HEK293 (cell line): Measurements from ENCODE around the gene PRIMA1.

ENCODE experiments used
- CTCF ChIA-PET: fragments of 350-600 bp; formaldehyde crosslinking; extraction: SDS; loops from one replicate; lab custom pipeline; 2021; ENCODE audit warnings: antibody characterized with exemption; lab: Yijun Ruan, JAX
- POLR2A ChIA-PET: fragments of 300-600 bp; formaldehyde crosslinking; extraction: SDS; loops from one replicate; lab custom pipeline; 2020; ENCODE audit warnings: antibody characterized with exemption, inconsistent platforms; lab: Yijun Ruan, JAX
- H3K27ac ChIP-seq: fragments of 200-500 bp; sonication (Bioruptor generic); 2 replicates; pipeline ENCODE4 v1.5.1; 2014; ENCODE audit warnings: low read depth, low read length, control low read depth, inconsistent platforms; ENCODE audit errors: extremely low read depth
- H3K36me3 ChIP-seq, 2 experiments: fragments of 200-500 bp in 1 of 2; sonication (Bioruptor generic) in 1 of 2; 1 replicate in 1 of 2; 2 replicates in 1 of 2; pipeline ENCODE4 v1.5.1; 2014 to 2017; ENCODE audit warnings: inconsistent platforms in 2 of 2, low read length in 2 of 2; ENCODE audit not compliant: control insufficient read depth in 2 of 2, insufficient read depth in 1 of 2
- H3K4me1 ChIP-seq: fragments of 200-500 bp; sonication (Bioruptor generic); 2 replicates; pipeline ENCODE4 v1.5.1; 2014; ENCODE audit warnings: mild to moderate bottlenecking, low read length, inconsistent platforms; ENCODE audit not compliant: control insufficient read depth, insufficient read depth
- H3K4me3 ChIP-seq: 2 replicates; pipeline ENCODE4 v1.5.1; 2011; ENCODE audit warnings: low read depth, mild to moderate bottlenecking, control low read depth, low read length, moderate library complexity
- H3K9me3 ChIP-seq: fragments of 200-500 bp; sonication (Bioruptor generic); 2 replicates; pipeline ENCODE4 v1.5.1; 2014; ENCODE audit warnings: low read depth, low read length, inconsistent platforms; ENCODE audit not compliant: control insufficient read depth, insufficient read depth
- GLI2 ChIP-seq: fragments of 450-650 bp; formaldehyde crosslinking; IDR thresholded peaks from 2 replicates; pipeline ENCODE4; 2017; ENCODE audit warnings: missing biosample characterization, missing genetic modification characterization, low read depth, borderline replicate concordance
- GLIS1 ChIP-seq: fragments of 450-650 bp; formaldehyde crosslinking; IDR thresholded peaks from 2 replicates; pipeline ENCODE4 v1.5.1; 2016; ENCODE audit warnings: missing biosample characterization, missing genetic modification characterization
- GLIS2 ChIP-seq: fragments of 450-650 bp; formaldehyde crosslinking; IDR thresholded peaks from 2 replicates; pipeline ENCODE4 v1.5.1; 2016; ENCODE audit warnings: missing biosample characterization, missing genetic modification characterization
- KLF8 ChIP-seq: fragments of 450-650 bp; formaldehyde crosslinking; IDR thresholded peaks from 2 replicates; pipeline ENCODE4 v1.5.1; 2016; ENCODE audit warnings: missing biosample characterization, missing genetic modification characterization
- SETDB1 ChIP-seq: IDR thresholded peaks from one replicate; pipeline ENCODE4 v1.6.1; 2017; ENCODE audit warnings: mild to moderate bottlenecking, low read length, moderate library complexity, mixed read lengths; ENCODE audit not compliant: insufficient read length
- ZBTB7A ChIP-seq: fragments of 450-650 bp; formaldehyde crosslinking; IDR thresholded peaks from 2 replicates; pipeline ENCODE4 v1.5.1; 2016; ENCODE audit warnings: low read depth, missing biosample characterization, missing genetic modification characterization
- ZBTB8A ChIP-seq: fragments of 450-650 bp; formaldehyde crosslinking; IDR thresholded peaks from 2 replicates; pipeline ENCODE4 v1.5.1; 2016; ENCODE audit warnings: missing biosample characterization, missing genetic modification characterization
- ZIC2 ChIP-seq: fragments of 450-650 bp; formaldehyde crosslinking; IDR thresholded peaks from 2 replicates; pipeline ENCODE4 v1.5.1; 2016; ENCODE audit warnings: missing biosample characterization, missing genetic modification characterization
- ZNF175 ChIP-seq: fragments of 450-650 bp; formaldehyde crosslinking; IDR thresholded peaks from 2 replicates; pipeline ENCODE4 v1.5.1; 2016; ENCODE audit warnings: missing biosample characterization, missing genetic modification characterization
- ZNF2 ChIP-seq: fragments of 450-650 bp; formaldehyde crosslinking; IDR thresholded peaks from 2 replicates; pipeline ENCODE4 v1.5.1; 2016; ENCODE audit warnings: missing biosample characterization, missing genetic modification characterization
- ZNF335 ChIP-seq: fragments of 450-650 bp; formaldehyde crosslinking; conservative IDR thresholded peaks from 2 replicates; pipeline ENCODE4 v1.5.1; 2016; ENCODE audit warnings: missing biosample characterization, missing genetic modification characterization
- ZNF341 ChIP-seq: fragments of 450-650 bp; formaldehyde crosslinking; IDR thresholded peaks from 2 replicates; pipeline ENCODE4; 2016; ENCODE audit warnings: low read depth, missing biosample characterization, missing genetic modification characterization
- ZNF561 ChIP-seq: fragments of 450-650 bp; IDR thresholded peaks from 2 replicates; pipeline ENCODE4 v1.5.1; 2018; ENCODE audit warnings: missing biosample characterization, missing genetic modification characterization, borderline replicate concordance
- ZNF585B ChIP-seq: fragments of 450-650 bp; formaldehyde crosslinking; IDR thresholded peaks from 2 replicates; pipeline ENCODE4 v1.5.1; 2016; ENCODE audit warnings: missing biosample characterization, missing genetic modification characterization
- ZNF660 ChIP-seq: fragments of 450-650 bp; IDR thresholded peaks from 2 replicates; pipeline ENCODE4 v1.5.1; 2018; ENCODE audit warnings: missing biosample characterization, mild to moderate bottlenecking, missing genetic modification characterization
- ZNF777 ChIP-seq: fragments of 450-650 bp; formaldehyde crosslinking; IDR thresholded peaks from 2 replicates; pipeline ENCODE4 v1.5.1; 2017; ENCODE audit warnings: missing biosample characterization, missing genetic modification characterization, borderline replicate concordance
- ZNF792 ChIP-seq: fragments of 450-650 bp; formaldehyde crosslinking; IDR thresholded peaks from 2 replicates; pipeline ENCODE4 v1.5.1; 2016; ENCODE audit warnings: missing biosample characterization, missing genetic modification characterization
- ZSCAN30 ChIP-seq: fragments of 450-650 bp; IDR thresholded peaks from 2 replicates; pipeline ENCODE4 v1.5.1; 2018; ENCODE audit warnings: missing biosample characterization, mild to moderate bottlenecking, missing genetic modification characterization, moderate library complexity
- TF ChIP-seq, protein P1 (sequence below): fragments of 450-650 bp; formaldehyde crosslinking; IDR thresholded peaks from 2 replicates; pipeline ENCODE4 v1.5.1; 2017; ENCODE audit warnings: missing biosample characterization, missing genetic modification characterization
- TF ChIP-seq, protein P2 (sequence below): fragments of 450-650 bp; formaldehyde crosslinking; IDR thresholded peaks from 2 replicates; pipeline ENCODE4 v1.5.1; 2016; ENCODE audit warnings: missing biosample characterization, missing genetic modification characterization
- TF ChIP-seq, protein P3 (sequence below): fragments of 450-650 bp; formaldehyde crosslinking; optimal IDR thresholded peaks from 2 replicates; pipeline ENCODE3; 2016; ENCODE audit warnings: missing biosample characterization, mild to moderate bottlenecking, missing genetic modification characterization
- TF ChIP-seq, protein P4 (sequence below): fragments of 450-650 bp; formaldehyde crosslinking; IDR thresholded peaks from 2 replicates; pipeline ENCODE4 v1.5.1; 2017; ENCODE audit warnings: missing biosample characterization, mild to moderate bottlenecking, missing genetic modification characterization, moderate library complexity
- TF ChIP-seq, protein P5 (sequence below): fragments of 450-650 bp; formaldehyde crosslinking; IDR thresholded peaks from 2 replicates; pipeline ENCODE4 v1.5.1; 2016; ENCODE audit warnings: missing biosample characterization, missing genetic modification characterization
- TF ChIP-seq, protein P6 (sequence below): fragments of 450-650 bp; formaldehyde crosslinking; IDR thresholded peaks from 2 replicates; pipeline ENCODE4 v1.5.1; 2017; ENCODE audit warnings: missing biosample characterization, missing genetic modification characterization
- TF ChIP-seq, protein P7 (sequence below): fragments of 450-650 bp; formaldehyde crosslinking; IDR thresholded peaks from 2 replicates; pipeline ENCODE4 v1.5.1; 2016; ENCODE audit warnings: missing biosample characterization, missing genetic modification characterization

The PRIMA1 gene

DNA sequence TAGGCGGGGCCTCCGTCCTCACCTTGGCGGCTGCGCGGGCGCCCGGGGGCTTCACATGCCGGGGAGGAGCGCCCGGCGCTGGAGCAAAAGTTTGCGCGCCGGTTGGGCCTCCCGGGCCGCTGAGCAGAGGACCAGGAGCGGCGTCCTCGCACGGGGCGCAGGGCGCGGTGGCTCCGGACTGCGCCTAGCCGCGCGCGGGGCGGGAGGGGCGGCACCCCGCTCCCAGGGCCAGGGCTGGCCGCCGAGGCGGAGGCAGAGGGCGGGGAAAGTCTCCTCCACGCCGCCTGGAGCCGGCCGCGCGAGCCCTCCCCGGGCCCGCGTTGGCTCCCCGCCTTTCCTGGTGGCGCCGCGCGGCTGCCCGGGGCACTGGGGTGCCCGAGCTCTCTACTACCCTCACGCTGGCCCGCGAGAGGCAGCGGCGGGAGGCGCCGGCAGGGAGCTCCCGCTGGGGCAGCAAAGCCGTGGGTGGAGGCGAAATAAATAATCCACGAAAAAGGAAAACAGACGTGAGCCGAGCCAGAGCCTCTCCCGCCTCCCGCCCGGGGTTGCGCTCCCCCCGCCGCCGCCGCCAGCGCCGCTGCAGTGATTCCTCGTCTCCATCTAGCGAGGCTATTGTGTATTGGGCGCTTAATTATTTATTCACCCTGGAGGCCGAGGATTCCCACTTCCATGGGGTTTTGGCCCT lies 400 bp upstream of the PRIMA1 start:
- ChIA-PET POLR2A (no interaction called here), CTCF (interaction anchor here (0.5 to 0.6 kb wide), 2 partner anchors 74 to 116 kb away, joined by 3 read pairs; no protein-coding TSS in a partner anchor)
- H3K4me1 ChIP-seq, result no peaks in the 10 kb centered on the region; the same call in 1 of the 2 replicates
- no peaks in the 10 kb centered on the region for H3K36me3 ChIP-seq
- H3K4me3 ChIP-seq, result peak overlapping the region; percentile 44
- H3K27ac ChIP-seq, result peak overlapping the region; percentile 56; the same call in 1 of the 2 replicates
- H3K9me3 ChIP-seq, result no peaks in the 10 kb centered on the region
- no peak for TF ChIP-seq ZBTB7A (tag by site-specific recombination)
- TF ChIP-seq ZNF561, result peak; percentile 58; the same call in 1 of the 2 replicates
- no peak for TF ChIP-seq ZNF585B
- TF ChIP-seq, protein P1, sequence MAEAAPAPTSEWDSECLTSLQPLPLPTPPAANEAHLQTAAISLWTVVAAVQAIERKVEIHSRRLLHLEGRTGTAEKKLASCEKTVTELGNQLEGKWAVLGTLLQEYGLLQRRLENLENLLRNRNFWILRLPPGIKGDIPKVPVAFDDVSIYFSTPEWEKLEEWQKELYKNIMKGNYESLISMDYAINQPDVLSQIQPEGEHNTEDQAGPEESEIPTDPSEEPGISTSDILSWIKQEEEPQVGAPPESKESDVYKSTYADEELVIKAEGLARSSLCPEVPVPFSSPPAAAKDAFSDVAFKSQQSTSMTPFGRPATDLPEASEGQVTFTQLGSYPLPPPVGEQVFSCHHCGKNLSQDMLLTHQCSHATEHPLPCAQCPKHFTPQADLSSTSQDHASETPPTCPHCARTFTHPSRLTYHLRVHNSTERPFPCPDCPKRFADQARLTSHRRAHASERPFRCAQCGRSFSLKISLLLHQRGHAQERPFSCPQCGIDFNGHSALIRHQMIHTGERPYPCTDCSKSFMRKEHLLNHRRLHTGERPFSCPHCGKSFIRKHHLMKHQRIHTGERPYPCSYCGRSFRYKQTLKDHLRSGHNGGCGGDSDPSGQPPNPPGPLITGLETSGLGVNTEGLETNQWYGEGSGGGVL (tag by site-specific recombination), result peak; percentile 55; the same call in 1 of the 2 replicates
- peak; percentile 27; the same call in 1 of the 2 replicates for TF ChIP-seq ZBTB8A
- 0 out of 2 replicates have a peak, but pooled peaks have one; percentile 7 for TF ChIP-seq KLF8 (tag by site-specific recombination)
- TF ChIP-seq ZNF660, result peak; percentile 65; the same call in 1 of the 2 replicates
- TF ChIP-seq, protein P2, sequence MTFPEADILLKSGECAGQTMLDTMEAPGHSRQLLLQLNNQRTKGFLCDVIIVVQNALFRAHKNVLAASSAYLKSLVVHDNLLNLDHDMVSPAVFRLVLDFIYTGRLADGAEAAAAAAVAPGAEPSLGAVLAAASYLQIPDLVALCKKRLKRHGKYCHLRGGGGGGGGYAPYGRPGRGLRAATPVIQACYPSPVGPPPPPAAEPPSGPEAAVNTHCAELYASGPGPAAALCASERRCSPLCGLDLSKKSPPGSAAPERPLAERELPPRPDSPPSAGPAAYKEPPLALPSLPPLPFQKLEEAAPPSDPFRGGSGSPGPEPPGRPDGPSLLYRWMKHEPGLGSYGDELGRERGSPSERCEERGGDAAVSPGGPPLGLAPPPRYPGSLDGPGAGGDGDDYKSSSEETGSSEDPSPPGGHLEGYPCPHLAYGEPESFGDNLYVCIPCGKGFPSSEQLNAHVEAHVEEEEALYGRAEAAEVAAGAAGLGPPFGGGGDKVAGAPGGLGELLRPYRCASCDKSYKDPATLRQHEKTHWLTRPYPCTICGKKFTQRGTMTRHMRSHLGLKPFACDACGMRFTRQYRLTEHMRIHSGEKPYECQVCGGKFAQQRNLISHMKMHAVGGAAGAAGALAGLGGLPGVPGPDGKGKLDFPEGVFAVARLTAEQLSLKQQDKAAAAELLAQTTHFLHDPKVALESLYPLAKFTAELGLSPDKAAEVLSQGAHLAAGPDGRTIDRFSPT (tag by site-specific recombination), result 0 out of 2 replicates have a peak, but pooled peaks have one; percentile 30
- TF ChIP-seq, protein P3, sequence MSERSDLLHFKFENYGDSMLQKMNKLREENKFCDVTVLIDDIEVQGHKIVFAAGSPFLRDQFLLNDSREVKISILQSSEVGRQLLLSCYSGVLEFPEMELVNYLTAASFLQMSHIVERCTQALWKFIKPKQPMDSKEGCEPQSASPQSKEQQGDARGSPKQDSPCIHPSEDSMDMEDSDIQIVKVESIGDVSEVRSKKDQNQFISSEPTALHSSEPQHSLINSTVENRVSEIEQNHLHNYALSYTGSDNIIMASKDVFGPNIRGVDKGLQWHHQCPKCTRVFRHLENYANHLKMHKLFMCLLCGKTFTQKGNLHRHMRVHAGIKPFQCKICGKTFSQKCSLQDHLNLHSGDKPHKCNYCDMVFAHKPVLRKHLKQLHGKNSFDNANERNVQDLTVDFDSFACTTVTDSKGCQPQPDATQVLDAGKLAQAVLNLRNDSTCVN (tag by site-specific recombination), result peak; percentile 68
- TF ChIP-seq, protein P4, sequence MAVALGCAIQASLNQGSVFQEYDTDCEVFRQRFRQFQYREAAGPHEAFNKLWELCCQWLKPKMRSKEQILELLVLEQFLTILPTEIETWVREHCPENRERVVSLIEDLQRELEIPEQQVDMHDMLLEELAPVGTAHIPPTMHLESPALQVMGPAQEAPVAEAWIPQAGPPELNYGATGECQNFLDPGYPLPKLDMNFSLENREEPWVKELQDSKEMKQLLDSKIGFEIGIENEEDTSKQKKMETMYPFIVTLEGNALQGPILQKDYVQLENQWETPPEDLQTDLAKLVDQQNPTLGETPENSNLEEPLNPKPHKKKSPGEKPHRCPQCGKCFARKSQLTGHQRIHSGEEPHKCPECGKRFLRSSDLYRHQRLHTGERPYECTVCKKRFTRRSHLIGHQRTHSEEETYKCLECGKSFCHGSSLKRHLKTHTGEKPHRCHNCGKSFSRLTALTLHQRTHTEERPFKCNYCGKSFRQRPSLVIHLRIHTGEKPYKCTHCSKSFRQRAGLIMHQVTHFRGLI (tag by site-specific recombination), result peak; percentile 73
- no peak for TF ChIP-seq ZNF175
- no peak for TF ChIP-seq ZSCAN30 (tag by site-specific recombination)
- 0 out of 2 replicates have a peak, but pooled peaks have one; percentile 20 for TF ChIP-seq GLIS2
- TF ChIP-seq, protein P5, sequence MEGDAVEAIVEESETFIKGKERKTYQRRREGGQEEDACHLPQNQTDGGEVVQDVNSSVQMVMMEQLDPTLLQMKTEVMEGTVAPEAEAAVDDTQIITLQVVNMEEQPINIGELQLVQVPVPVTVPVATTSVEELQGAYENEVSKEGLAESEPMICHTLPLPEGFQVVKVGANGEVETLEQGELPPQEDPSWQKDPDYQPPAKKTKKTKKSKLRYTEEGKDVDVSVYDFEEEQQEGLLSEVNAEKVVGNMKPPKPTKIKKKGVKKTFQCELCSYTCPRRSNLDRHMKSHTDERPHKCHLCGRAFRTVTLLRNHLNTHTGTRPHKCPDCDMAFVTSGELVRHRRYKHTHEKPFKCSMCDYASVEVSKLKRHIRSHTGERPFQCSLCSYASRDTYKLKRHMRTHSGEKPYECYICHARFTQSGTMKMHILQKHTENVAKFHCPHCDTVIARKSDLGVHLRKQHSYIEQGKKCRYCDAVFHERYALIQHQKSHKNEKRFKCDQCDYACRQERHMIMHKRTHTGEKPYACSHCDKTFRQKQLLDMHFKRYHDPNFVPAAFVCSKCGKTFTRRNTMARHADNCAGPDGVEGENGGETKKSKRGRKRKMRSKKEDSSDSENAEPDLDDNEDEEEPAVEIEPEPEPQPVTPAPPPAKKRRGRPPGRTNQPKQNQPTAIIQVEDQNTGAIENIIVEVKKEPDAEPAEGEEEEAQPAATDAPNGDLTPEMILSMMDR (tag by site-specific recombination), result peak; percentile 26
- peak; percentile 54 for TF ChIP-seq ZIC2 (tag by site-specific recombination)
- TF ChIP-seq, protein P6, sequence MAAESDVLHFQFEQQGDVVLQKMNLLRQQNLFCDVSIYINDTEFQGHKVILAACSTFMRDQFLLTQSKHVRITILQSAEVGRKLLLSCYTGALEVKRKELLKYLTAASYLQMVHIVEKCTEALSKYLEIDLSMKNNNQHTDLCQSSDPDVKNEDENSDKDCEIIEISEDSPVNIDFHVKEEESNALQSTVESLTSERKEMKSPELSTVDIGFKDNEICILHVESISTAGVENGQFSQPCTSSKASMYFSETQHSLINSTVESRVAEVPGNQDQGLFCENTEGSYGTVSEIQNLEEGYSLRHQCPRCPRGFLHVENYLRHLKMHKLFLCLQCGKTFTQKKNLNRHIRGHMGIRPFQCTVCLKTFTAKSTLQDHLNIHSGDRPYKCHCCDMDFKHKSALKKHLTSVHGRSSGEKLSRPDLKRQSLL (tag by site-specific recombination), result peak; percentile 81
- TF ChIP-seq GLI2 (tag by site-specific recombination), result no peak
- no peak for TF ChIP-seq ZNF2 (tag by site-specific recombination)
- TF ChIP-seq ZNF341, result peak; percentile 72
- no peak for TF ChIP-seq SETDB1
- peak; percentile 28; the same call in 1 of the 2 replicates for TF ChIP-seq ZNF335 (tag by site-specific recombination)
- TF ChIP-seq, protein P7, sequence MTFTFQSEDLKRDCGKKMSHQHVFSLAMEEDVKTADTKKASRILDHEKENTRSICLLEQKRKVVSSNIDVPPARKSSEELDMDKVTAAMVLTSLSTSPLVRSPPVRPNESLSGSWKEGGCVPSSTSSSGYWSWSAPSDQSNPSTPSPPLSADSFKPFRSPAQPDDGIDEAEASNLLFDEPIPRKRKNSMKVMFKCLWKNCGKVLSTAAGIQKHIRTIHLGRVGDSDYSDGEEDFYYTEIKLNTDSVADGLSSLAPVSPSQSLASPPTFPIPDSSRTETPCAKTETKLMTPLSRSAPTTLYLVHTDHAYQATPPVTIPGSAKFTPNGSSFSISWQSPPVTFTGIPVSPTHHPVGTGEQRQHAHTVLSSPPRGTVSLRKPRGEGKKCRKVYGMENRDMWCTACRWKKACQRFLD (tag by site-specific recombination), result no peak
- TF ChIP-seq GLIS1, result peak; percentile 53; the same call in 1 of the 2 replicates
- TF ChIP-seq ZNF792 (tag by site-specific recombination), result no peak
- no peak for TF ChIP-seq ZNF777
